ENCODE results near the gene AAK1.

The AAK1 gene

GRCh38 chr2:69535817-69536241, 107.7 kb downstream of the AAK1 start:
- Mint-ChIP-seq H3K4me3 (no peak overlapping the region), H3K4me1 (ENCODE audit: low read depth) (peaks cover 23% of the 10 kb centered on the region), H3K9me3 (peaks cover 4% of the 10 kb centered on the region), H3K27ac (peak overlapping the region; percentile 60), H3K36me3 (ENCODE audit: low read depth) (peaks cover 76% of the 10 kb centered on the region), H3K27me3 (ENCODE audit: low read depth) (no peaks in the 10 kb centered on the region)
- no peak for DNase-seq (ENCODE audit: low spot score)

GRCh38 chr2:69531186-69531585, 112.4 kb downstream of the AAK1 start:
- no peaks in the 10 kb centered on the region for H3K27me3 Mint-ChIP-seq (ENCODE audit: low read depth)
- peaks cover 4% of the 10 kb centered on the region for H3K9me3 Mint-ChIP-seq
- no peak overlapping the region for H3K4me3 Mint-ChIP-seq
- H3K27ac Mint-ChIP-seq: no peak overlapping the region
- peaks cover 72% of the 10 kb centered on the region for H3K36me3 Mint-ChIP-seq (ENCODE audit: low read depth)
- peaks cover 12% of the 10 kb centered on the region for H3K4me1 Mint-ChIP-seq (ENCODE audit: low read depth)
- no peak for DNase-seq (ENCODE audit: low spot score)

- Mint-ChIP-seq H3K4me3 (no peak overlapping the region), H3K36me3 (ENCODE audit: low read depth) (peaks cover 68% of the 10 kb centered on the region), H3K27ac (no peak overlapping the region), H3K4me1 (ENCODE audit: low read depth) (peaks cover 3% of the 10 kb centered on the region), H3K9me3 (peaks cover 4% of the 10 kb centered on the region), H3K27me3 (ENCODE audit: low read depth) (no peaks in the 10 kb centered on the region)
- DNase-seq (ENCODE audit: low spot score): no peak
Measured at GRCh38 chr2:69529480-69529879, 114.1 kb downstream of the AAK1 start.

GRCh38 chr2:69525261-69525660, 118.3 kb downstream of the AAK1 start:
- peaks cover 68% of the 10 kb centered on the region for H3K36me3 Mint-ChIP-seq (ENCODE audit: low read depth)
- no peak overlapping the region for H3K27ac Mint-ChIP-seq

GRCh38 chr2:69524799-69525198, 118.7 kb downstream of the AAK1 start:
- H3K4me3 Mint-ChIP-seq: no peak overlapping the region
- no peaks in the 10 kb centered on the region for H3K4me1 Mint-ChIP-seq (ENCODE audit: low read depth)
- no peaks in the 10 kb centered on the region for H3K27me3 Mint-ChIP-seq (ENCODE audit: low read depth)
- no peak for DNase-seq (ENCODE audit: low spot score)
- H3K9me3 Mint-ChIP-seq: no peaks in the 10 kb centered on the region
- H3K36me3 Mint-ChIP-seq (ENCODE audit: low read depth): peaks cover 67% of the 10 kb centered on the region
- H3K27ac Mint-ChIP-seq: no peak overlapping the region

More at GRCh38 chr2:69525261-69525660, 118.3 kb downstream of the AAK1 start:
- no peak overlapping the region for H3K4me3 Mint-ChIP-seq
- no peaks in the 10 kb centered on the region for H3K4me1 Mint-ChIP-seq (ENCODE audit: low read depth)
- H3K9me3 Mint-ChIP-seq: no peaks in the 10 kb centered on the region
- H3K27me3 Mint-ChIP-seq (ENCODE audit: low read depth): no peaks in the 10 kb centered on the region
- no peak for DNase-seq (ENCODE audit: low spot score)

- no peak overlapping the region for H3K27ac Mint-ChIP-seq
- H3K36me3 Mint-ChIP-seq (ENCODE audit: low read depth): peaks cover 77% of the 10 kb centered on the region
- H3K9me3 Mint-ChIP-seq: no peaks in the 10 kb centered on the region
- H3K27me3 Mint-ChIP-seq (ENCODE audit: low read depth): no peaks in the 10 kb centered on the region
- peaks cover 2% of the 10 kb centered on the region for H3K4me1 Mint-ChIP-seq (ENCODE audit: low read depth)
- H3K4me3 Mint-ChIP-seq: no peak overlapping the region
- DNase-seq (ENCODE audit: low spot score): no peak
Measured at GRCh38 chr2:69521747-69522146, 121.8 kb downstream of the AAK1 start.

GRCh38 chr2:69518841-69519240, 124.7 kb downstream of the AAK1 start:
- H3K4me3 Mint-ChIP-seq: no peak overlapping the region
- no peak overlapping the region for H3K27ac Mint-ChIP-seq
- H3K4me1 Mint-ChIP-seq (ENCODE audit: low read depth): peaks cover 2% of the 10 kb centered on the region
- DNase-seq (ENCODE audit: low spot score): no peak
- H3K36me3 Mint-ChIP-seq (ENCODE audit: low read depth): peaks cover 75% of the 10 kb centered on the region
- no peaks in the 10 kb centered on the region for H3K27me3 Mint-ChIP-seq (ENCODE audit: low read depth)
- no peaks in the 10 kb centered on the region for H3K9me3 Mint-ChIP-seq

GRCh38 chr2:69517410-69517809, 126.1 kb downstream of the AAK1 start:
- Mint-ChIP-seq H3K36me3 (ENCODE audit: low read depth) (peaks cover 75% of the 10 kb centered on the region), H3K4me1 (ENCODE audit: low read depth) (peaks cover 2% of the 10 kb centered on the region), H3K27me3 (ENCODE audit: low read depth) (no peaks in the 10 kb centered on the region), H3K9me3 (no peaks in the 10 kb centered on the region), H3K4me3 (no peak overlapping the region), H3K27ac (no peak overlapping the region)
- no peak for DNase-seq (ENCODE audit: low spot score)

- Mint-ChIP-seq H3K9me3 (peaks cover 6% of the 10 kb centered on the region), H3K4me3 (no peak overlapping the region), H3K27me3 (ENCODE audit: low read depth) (no peaks in the 10 kb centered on the region), H3K36me3 (ENCODE audit: low read depth) (peaks cover 79% of the 10 kb centered on the region), H3K27ac (no peak overlapping the region), H3K4me1 (ENCODE audit: low read depth) (peaks cover 2% of the 10 kb centered on the region)
- DNase-seq (ENCODE audit: low spot score): no peak
Measured at GRCh38 chr2:69514819-69515218, 128.7 kb downstream of the AAK1 start.

GRCh38 chr2:69514406-69514805, 129.1 kb downstream of the AAK1 start:
- Mint-ChIP-seq H3K4me1 (ENCODE audit: low read depth) (peaks cover 2% of the 10 kb centered on the region), H3K36me3 (ENCODE audit: low read depth) (peaks cover 80% of the 10 kb centered on the region), H3K27ac (no peak overlapping the region), H3K4me3 (no peak overlapping the region), H3K9me3 (peaks cover 6% of the 10 kb centered on the region), H3K27me3 (ENCODE audit: low read depth) (no peaks in the 10 kb centered on the region)
- no peak for DNase-seq (ENCODE audit: low spot score)

- H3K9me3 Mint-ChIP-seq: peaks cover 6% of the 10 kb centered on the region
- H3K36me3 Mint-ChIP-seq (ENCODE audit: low read depth): peaks cover 84% of the 10 kb centered on the region
- H3K4me1 Mint-ChIP-seq (ENCODE audit: low read depth): peaks cover 16% of the 10 kb centered on the region
- DNase-seq (ENCODE audit: low spot score): no peak
- H3K27me3 Mint-ChIP-seq (ENCODE audit: low read depth): no peaks in the 10 kb centered on the region
- no peak overlapping the region for H3K27ac Mint-ChIP-seq
- H3K4me3 Mint-ChIP-seq: no peak overlapping the region
Measured at GRCh38 chr2:69512446-69512845, 131.1 kb downstream of the AAK1 start.

GRCh38 chr2:69510204-69510603, 133.3 kb downstream of the AAK1 start:
- no peak overlapping the region for H3K27ac Mint-ChIP-seq
- H3K4me3 Mint-ChIP-seq: no peak overlapping the region

GRCh38 chr2:69509750-69510140, 133.8 kb downstream of the AAK1 start:
- Mint-ChIP-seq H3K4me3 (no peak overlapping the region), H3K27ac (no peak overlapping the region), H3K9me3 (peaks cover 6% of the 10 kb centered on the region), H3K27me3 (ENCODE audit: low read depth) (no peaks in the 10 kb centered on the region), H3K36me3 (ENCODE audit: low read depth) (peaks cover 88% of the 10 kb centered on the region), H3K4me1 (ENCODE audit: low read depth) (peaks cover 16% of the 10 kb centered on the region)
- no peak for DNase-seq (ENCODE audit: low spot score)

More at GRCh38 chr2:69510204-69510603, 133.3 kb downstream of the AAK1 start:
- DNase-seq (ENCODE audit: low spot score): no peak
- Mint-ChIP-seq H3K4me1 (ENCODE audit: low read depth) (peaks cover 16% of the 10 kb centered on the region), H3K9me3 (peaks cover 6% of the 10 kb centered on the region), H3K27me3 (ENCODE audit: low read depth) (no peaks in the 10 kb centered on the region), H3K36me3 (ENCODE audit: low read depth) (peaks cover 91% of the 10 kb centered on the region)

- Mint-ChIP-seq H3K36me3 (ENCODE audit: low read depth) (peaks cover 83% of the 10 kb centered on the region), H3K4me3 (no peak overlapping the region), H3K4me1 (ENCODE audit: low read depth) (peaks cover 16% of the 10 kb centered on the region), H3K9me3 (peaks cover 6% of the 10 kb centered on the region), H3K27ac (no peak overlapping the region), H3K27me3 (ENCODE audit: low read depth) (no peaks in the 10 kb centered on the region)
- no peak for DNase-seq (ENCODE audit: low spot score)
Measured at GRCh38 chr2:69509011-69509749, 134.4 kb downstream of the AAK1 start.

- DNase-seq (ENCODE audit: low spot score): no peak
- Mint-ChIP-seq H3K27ac (peak overlapping the region; percentile 44), H3K4me3 (no peak overlapping the region), H3K9me3 (peaks cover 5% of the 10 kb centered on the region), H3K27me3 (ENCODE audit: low read depth) (no peaks in the 10 kb centered on the region), H3K4me1 (ENCODE audit: low read depth) (peaks cover 22% of the 10 kb centered on the region), H3K36me3 (ENCODE audit: low read depth) (peaks cover 63% of the 10 kb centered on the region)
Measured at GRCh38 chr2:69505710-69506109, 137.8 kb downstream of the AAK1 start.

All from T-helper 2 cell treated with Interferon-gamma antibody and Interleukin-4, amounts not matched to agents 5 μg/mL and 100 μg/mL, for 36 hours (primary cell).